ENCODE results near the gene APBA2.
"Not testable (repeated sequence)": the region's sequence is repeated elsewhere in the genome, so short reads cannot be mapped to it uniquely, and the experiment has no call there.

The APBA2 gene

GRCh38 chr15:28849271-28849670 lies 36.5 kb upstream of the APBA2 start:
- not testable (repeated sequence) for H3K27me3 ChIP-seq (ENCODE audit: low read depth, low read length); H3K4me2 ChIP-seq (ENCODE audit: low read length); H3K9me3 ChIP-seq (ENCODE audit: insufficient read depth, low read length); H3K9ac ChIP-seq (ENCODE audit: low read length); H3K27ac ChIP-seq (ENCODE audit: low read length); H3K79me2 ChIP-seq (ENCODE audit: low read length); H3K4me3 ChIP-seq (ENCODE audit: low read length); H2AFZ ChIP-seq (ENCODE audit: low read depth, low read length); H3K36me3 ChIP-seq (replicated peaks; ENCODE audit: low read depth, low read length); H4K20me1 ChIP-seq (ENCODE audit: insufficient read depth, low read length)
- H3K4me1 ChIP-seq (ENCODE audit: low read length) = peaks cover 16% of the 10 kb centered on the region

- H3K9me3 ChIP-seq (ENCODE audit: insufficient read depth, low read length) = not testable (repeated sequence)
Observed at GRCh38 chr15:28849766-28850165, 36.0 kb upstream of the APBA2 start.

GRCh38 chr15:28853654-28854053 lies 32.1 kb upstream of the APBA2 start:
- H3K36me3 ChIP-seq (replicated peaks; ENCODE audit: low read depth, low read length); H2AFZ ChIP-seq (ENCODE audit: low read depth, low read length); H3K9me3 ChIP-seq (ENCODE audit: insufficient read depth, low read length); H3K4me3 ChIP-seq (ENCODE audit: low read length); H3K4me1 ChIP-seq (ENCODE audit: low read length); H3K27me3 ChIP-seq (ENCODE audit: low read depth, low read length); H3K4me2 ChIP-seq (ENCODE audit: low read length); H3K27ac ChIP-seq (ENCODE audit: low read length); H3K79me2 ChIP-seq (ENCODE audit: low read length); H4K20me1 ChIP-seq (ENCODE audit: insufficient read depth, low read length); H3K9ac ChIP-seq (ENCODE audit: low read length): not testable (repeated sequence)

More at GRCh38 chr15:28849766-28850165, 36.0 kb upstream of the APBA2 start:
- not testable (repeated sequence) for H3K79me2 ChIP-seq (ENCODE audit: low read length); H3K27ac ChIP-seq (ENCODE audit: low read length); H3K36me3 ChIP-seq (replicated peaks; ENCODE audit: low read depth, low read length); H2AFZ ChIP-seq (ENCODE audit: low read depth, low read length); H4K20me1 ChIP-seq (ENCODE audit: insufficient read depth, low read length); H3K4me2 ChIP-seq (ENCODE audit: low read length); H3K4me3 ChIP-seq (ENCODE audit: low read length); H3K27me3 ChIP-seq (ENCODE audit: low read depth, low read length); H3K9ac ChIP-seq (ENCODE audit: low read length)
- peaks cover 16% of the 10 kb centered on the region for H3K4me1 ChIP-seq (ENCODE audit: low read length)

- H3K4me3 ChIP-seq (ENCODE audit: low read length); H3K27ac ChIP-seq (ENCODE audit: low read length); H3K9me3 ChIP-seq (ENCODE audit: insufficient read depth, low read length); H3K36me3 ChIP-seq (replicated peaks; ENCODE audit: low read depth, low read length); H3K27me3 ChIP-seq (ENCODE audit: low read depth, low read length); H3K9ac ChIP-seq (ENCODE audit: low read length); H3K79me2 ChIP-seq (ENCODE audit: low read length); H3K4me2 ChIP-seq (ENCODE audit: low read length); H2AFZ ChIP-seq (ENCODE audit: low read depth, low read length); H4K20me1 ChIP-seq (ENCODE audit: insufficient read depth, low read length); H3K4me1 ChIP-seq (ENCODE audit: low read length): not testable (repeated sequence)
Observed at GRCh38 chr15:28854578-28854977, 31.2 kb upstream of the APBA2 start.

- Histone ChIP-seq H3K79me2 (ENCODE audit: low read length) (no peaks in the 10 kb centered on the region), H3K9ac (ENCODE audit: low read length) (no peak overlapping the region), H3K36me3 (replicated peaks; ENCODE audit: low read depth, low read length) (no peaks in the 10 kb centered on the region), H3K4me2 (ENCODE audit: low read length) (no peak overlapping the region), H4K20me1 (ENCODE audit: insufficient read depth, low read length) (no peaks in the 10 kb centered on the region), H3K4me1 (ENCODE audit: low read length) (no peaks in the 10 kb centered on the region), H3K9me3 (ENCODE audit: insufficient read depth, low read length) (no peaks in the 10 kb centered on the region), H3K4me3 (ENCODE audit: low read length) (no peak overlapping the region), H3K27me3 (ENCODE audit: low read depth, low read length) (no peaks in the 10 kb centered on the region), H3K27ac (ENCODE audit: low read length) (no peak overlapping the region), H2AFZ (ENCODE audit: low read depth, low read length) (no peak overlapping the region)
- TF ChIP-seq CTCF (IDR thresholded peaks at IDR 0.05; ENCODE audit: low read depth, low read length) = no peak
- TF ChIP-seq EZH2phosphoT487 (IDR thresholded peaks at IDR 0.05; ENCODE audit: low read depth) = no peak
Observed at GRCh38 chr15:28861031-28861534, 24.7 kb upstream of the APBA2 start.

GRCh38 chr15:28861589-28862293 lies 24.0 kb upstream of the APBA2 start:
- not testable (repeated sequence) for H3K79me2 ChIP-seq (ENCODE audit: low read length); H3K4me2 ChIP-seq (ENCODE audit: low read length); H3K27ac ChIP-seq (ENCODE audit: low read length); H2AFZ ChIP-seq (ENCODE audit: low read depth, low read length); H3K27me3 ChIP-seq (ENCODE audit: low read depth, low read length); H3K36me3 ChIP-seq (replicated peaks; ENCODE audit: low read depth, low read length); H4K20me1 ChIP-seq (ENCODE audit: insufficient read depth, low read length); H3K9ac ChIP-seq (ENCODE audit: low read length); H3K4me1 ChIP-seq (ENCODE audit: low read length); H3K4me3 ChIP-seq (ENCODE audit: low read length); H3K9me3 ChIP-seq (ENCODE audit: insufficient read depth, low read length)
